PC-9 (cell line): Measurements from ENCODE around the gene CAMTA1.

Experiments used
- CTCF ChIP-seq: fragments of 200-600 bp; sonication (generic); conservative IDR thresholded peaks from 2 replicates; pipeline ENCODE4 v1.6.1; 2017; ENCODE audit warnings: mixed run types, antibody characterized with exemption, mild to moderate bottlenecking, moderate library complexity
- EZH2 ChIP-seq: fragments of 200-600 bp; sonication (generic); IDR thresholded peaks from 2 replicates; pipeline ENCODE4 v1.8.0; 2017; ENCODE audit warnings: antibody characterized with exemption, low read depth

DNA sequence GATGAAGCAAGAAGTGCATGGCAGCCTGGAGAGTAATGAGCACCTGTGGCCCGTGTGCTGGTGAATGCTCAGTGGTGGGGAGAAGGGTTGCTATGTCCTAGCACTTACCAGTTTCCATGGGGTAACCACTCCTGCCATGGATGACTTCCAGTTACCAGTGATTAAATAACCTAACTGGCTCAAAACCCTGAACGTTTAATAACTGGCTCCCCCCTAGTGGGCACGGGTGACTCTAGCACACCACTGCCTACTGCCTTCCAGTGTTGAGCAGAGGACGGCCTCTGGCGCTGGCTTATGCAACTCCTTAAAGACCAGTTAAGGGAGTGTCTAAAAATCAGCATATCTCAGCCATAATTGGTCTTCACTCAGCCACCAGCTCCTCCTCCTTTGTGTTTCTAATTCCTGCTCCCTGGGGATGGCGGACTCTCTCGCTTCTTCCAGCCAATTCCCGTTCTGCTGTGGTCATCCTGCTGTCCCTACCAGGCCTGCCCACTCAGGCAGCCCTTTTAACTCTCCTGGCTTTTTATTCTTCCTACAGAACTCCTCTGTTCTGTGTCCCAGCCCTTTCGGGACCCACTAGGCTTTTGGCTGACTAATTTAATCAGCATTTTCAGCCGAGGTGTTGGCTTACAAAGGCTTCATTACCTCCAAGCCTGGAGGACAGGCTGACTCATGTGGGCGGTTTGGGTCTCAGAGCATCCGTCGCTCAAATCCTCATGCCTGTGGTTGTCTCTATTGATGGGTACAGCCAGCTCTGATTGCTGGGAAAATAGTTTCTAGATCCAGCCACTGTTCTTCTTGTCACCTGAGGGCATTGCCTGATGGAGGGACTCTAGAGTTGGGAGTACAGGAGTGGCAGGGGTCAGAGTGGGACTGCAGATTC lies 332.4 kb downstream of the CAMTA1 start:
- TF ChIP-seq CTCF, result no peak
- TF ChIP-seq EZH2, result no peak
